HFF-Myc (cell line): ENCODE measurements around the gene NR2F1-AS1.
"Not testable (repeated sequence)": the region's sequence is repeated elsewhere in the genome, so short reads cannot be mapped to it uniquely, and the experiment has no call there.

Experiments used
- DNase-seq: peaks from one replicate; pipeline ENCODE4 v3.0.0-alpha.2; 2011; ENCODE audit warnings: low read depth; ENCODE audit errors: extremely low read depth
- H3K4me3 ChIP-seq: replicated peaks from 2 replicates; pipeline ENCODE4 v1.5.1; 2011; ENCODE audit warnings: low read depth, mild to moderate bottlenecking, control low read depth, low read length
- CTCF ChIP-seq: IDR thresholded peaks from 2 replicates; pipeline ENCODE4 v1.5.1; 2012; ENCODE audit warnings: mild to moderate bottlenecking, low read depth, low read length, control low read depth; ENCODE audit errors: missing control alignments

Gene NR2F1-AS1

GRCh38 chr5:93570294-93571113 lies 10.5 kb downstream of the NR2F1-AS1 start:
- no peak for TF ChIP-seq CTCF
- no peak for DNase-seq
- H3K4me3 ChIP-seq, result no peak overlapping the region

GRCh38 chr5:93569300-93570160 lies 11.5 kb downstream of the NR2F1-AS1 start:
- no peak for TF ChIP-seq CTCF
- H3K4me3 ChIP-seq, result no peak overlapping the region
- DNase-seq, result no peak

GRCh38 chr5:93567424-93567823 lies 13.6 kb downstream of the NR2F1-AS1 start:
- TF ChIP-seq CTCF, result no peak
- DNase-seq, result no peak
- H3K4me3 ChIP-seq, result no peak overlapping the region

GRCh38 chr5:93566091-93566490 lies 14.9 kb downstream of the NR2F1-AS1 start:
- no peak for DNase-seq
- TF ChIP-seq CTCF, result no peak
- no peak overlapping the region for H3K4me3 ChIP-seq

- DNase-seq, result no peak
- H3K4me3 ChIP-seq, result no peak overlapping the region
- no peak for TF ChIP-seq CTCF
Observed at GRCh38 chr5:93557021-93557604, 23.9 kb downstream of the NR2F1-AS1 start.

- not testable (repeated sequence) for H3K4me3 ChIP-seq, DNase-seq
Observed at GRCh38 chr5:93549594-93549993, 31.4 kb downstream of the NR2F1-AS1 start.

GRCh38 chr5:93545872-93546271 lies 35.1 kb downstream of the NR2F1-AS1 start:
- no peak for TF ChIP-seq CTCF
- DNase-seq, result no peak

More at GRCh38 chr5:93545872-93546271, 35.1 kb downstream of the NR2F1-AS1 start:
- H3K4me3 ChIP-seq, result no peak overlapping the region
